ENCODE measurements around the gene KHK. TPM values are rescaled to one million over a fixed set of nuclear protein-coding genes. Genes with fewer than 3 reads are reported as not detected.

KHK gene
- total RNA-seq, 4 donors from 2014 or later, result 5.1 to 12.2 (median 9.1) TPM

GRCh38 chr2:27088634-27089033, 2.1 kb downstream of the KHK start:
- Histone ChIP-seq H3K4me3 (no peak overlapping the region), H3K9me3 (no peaks in the 10 kb centered on the region), H3K27ac (no peak overlapping the region), H3K36me3 (peaks cover 0 to 6% (median 0%) of the 10 kb centered on the region in 3 donors), H3K4me1 (peaks cover 0 to 22% (median 14%) of the 10 kb centered on the region in 4 donors), H3K27me3 (no peaks in the 10 kb centered on the region)
- WGBS, 2 donors, result 89 to 92% methylated on average over 6 of the region's 6 CpGs
- no peak for TF ChIP-seq POLR2A (IDR thresholded peaks at IDR 0.05)
- no peak for TF ChIP-seq CTCF (IDR thresholded peaks at IDR 0.05)
- TF ChIP-seq EP300 (IDR thresholded peaks at IDR 0.05), result no peak
- no peak for DNase-seq (ENCODE audit: low spot score in 2 of 2)

- no peaks in the 10 kb centered on the region for H3K27me3 ChIP-seq
- peak overlapping the region in 1 of 4 donors; percentile 2 for H3K4me3 ChIP-seq
- no peak overlapping the region for H3K27ac ChIP-seq
- no peak for DNase-seq (ENCODE audit: low spot score in 2 of 2)
- peaks cover 0 to 5% (median 0%) of the 10 kb centered on the region in 3 donors for H3K36me3 ChIP-seq
- no peaks in the 10 kb centered on the region for H3K9me3 ChIP-seq
- TF ChIP-seq CTCF (IDR thresholded peaks at IDR 0.05) (no peak), EP300 (IDR thresholded peaks at IDR 0.05) (no peak), POLR2A (IDR thresholded peaks at IDR 0.05) (no peak)
- WGBS, 2 donors, result 88 to 90% methylated on average over 14 of the region's 14 CpGs
- peaks cover 0 to 22% (median 14%) of the 10 kb centered on the region in 4 donors for H3K4me1 ChIP-seq
Observed at GRCh38 chr2:27089111-27089954, 2.8 kb downstream of the KHK start.

GRCh38 chr2:27091746-27092695, 5.4 kb downstream of the KHK start:
- H3K27me3 ChIP-seq, result no peaks in the 10 kb centered on the region
- H3K36me3 ChIP-seq, result peaks cover 0 to 5% (median 0%) of the 10 kb centered on the region in 3 donors
- peaks cover 0 to 20% (median 7%) of the 10 kb centered on the region in 4 donors for H3K4me1 ChIP-seq
- TF ChIP-seq CTCF (IDR thresholded peaks at IDR 0.05), result no peak
- WGBS, 2 donors, result 65 to 71% methylated on average over 21 to 22 of the region's 25 CpGs
- H3K9me3 ChIP-seq, result no peaks in the 10 kb centered on the region
- no peak overlapping the region for H3K27ac ChIP-seq
- no peak for DNase-seq (ENCODE audit: low spot score in 2 of 2)
- H3K4me3 ChIP-seq, result no peak overlapping the region

- DNase-seq (ENCODE audit: low spot score in 2 of 2), result no peak
- Histone ChIP-seq H3K9me3 (no peaks in the 10 kb centered on the region), H3K27ac (no peak overlapping the region), H3K36me3 (peaks cover 0 to 5% (median 0%) of the 10 kb centered on the region in 3 donors), H3K27me3 (no peaks in the 10 kb centered on the region), H3K4me1 (peaks cover 0 to 12% (median 4%) of the 10 kb centered on the region in 4 donors), H3K4me3 (no peak overlapping the region)
- TF ChIP-seq CTCF (IDR thresholded peaks at IDR 0.05), result no peak
- no peak for TF ChIP-seq EP300 (IDR thresholded peaks at IDR 0.05)
- no peak for TF ChIP-seq POLR2A (IDR thresholded peaks at IDR 0.05)
- 71 to 85% methylated on average over 4 to 9 of the region's 10 CpGs for WGBS, 2 donors
Observed at GRCh38 chr2:27092696-27093429, 6.3 kb downstream of the KHK start.
